D721Med (cell line): Measurements from ENCODE around the gene ANKRD16.

ENCODE experiments used
- DNase-seq: peaks from one replicate; pipeline ENCODE4 v3.0.0; 2011; ENCODE audit warnings: low spot score; ENCODE audit not compliant: insufficient read length
- FAIRE-seq: peaks from 2 replicates; lab custom pipeline; 2011; peaks lifted over from hg19 to GRCh38; lab: Jason Lieb, UNC
- TF ChIP-seq, protein P1 (sequence below): IDR thresholded peaks from 2 replicates; pipeline ENCODE4 v1.5.1; 2012; ENCODE audit warnings: mild to moderate bottlenecking, control low read depth; ENCODE audit not compliant: insufficient read depth; ENCODE audit errors: missing control alignments

Gene ANKRD16

DNA sequence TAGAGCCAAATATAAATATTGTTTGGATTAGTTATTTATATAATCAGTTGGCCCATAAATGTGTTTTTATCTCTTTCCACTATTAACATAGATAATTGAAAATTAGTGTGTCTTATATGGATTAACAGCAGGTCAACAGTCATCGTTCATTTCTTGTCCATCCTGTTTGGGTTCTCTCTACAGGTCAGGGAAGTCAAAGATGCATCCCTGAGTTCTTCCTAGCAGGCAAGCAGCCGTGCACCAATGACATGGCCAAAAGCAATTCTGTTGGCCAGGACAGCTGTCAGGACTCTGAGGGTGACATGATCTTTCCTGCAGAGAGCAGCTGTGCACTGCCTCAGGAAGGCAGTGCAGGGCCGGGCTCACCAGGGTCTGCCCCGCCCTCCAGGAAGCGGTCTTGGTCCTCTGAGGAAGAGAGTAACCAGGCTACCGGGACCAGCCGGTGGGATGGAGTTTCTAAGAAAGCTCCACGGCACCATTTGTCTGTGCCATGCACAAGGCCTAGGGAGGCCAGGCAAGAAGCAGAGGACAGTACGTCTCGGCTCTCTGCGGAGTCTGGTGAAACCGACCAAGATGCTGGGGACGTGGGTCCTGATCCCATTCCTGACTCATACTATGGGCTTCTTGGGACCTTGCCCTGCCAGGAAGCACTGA lies 16.3 kb upstream of the ANKRD16 start:
- FAIRE-seq (no peak), DNase-seq (no peak)
- TF ChIP-seq, protein P1, sequence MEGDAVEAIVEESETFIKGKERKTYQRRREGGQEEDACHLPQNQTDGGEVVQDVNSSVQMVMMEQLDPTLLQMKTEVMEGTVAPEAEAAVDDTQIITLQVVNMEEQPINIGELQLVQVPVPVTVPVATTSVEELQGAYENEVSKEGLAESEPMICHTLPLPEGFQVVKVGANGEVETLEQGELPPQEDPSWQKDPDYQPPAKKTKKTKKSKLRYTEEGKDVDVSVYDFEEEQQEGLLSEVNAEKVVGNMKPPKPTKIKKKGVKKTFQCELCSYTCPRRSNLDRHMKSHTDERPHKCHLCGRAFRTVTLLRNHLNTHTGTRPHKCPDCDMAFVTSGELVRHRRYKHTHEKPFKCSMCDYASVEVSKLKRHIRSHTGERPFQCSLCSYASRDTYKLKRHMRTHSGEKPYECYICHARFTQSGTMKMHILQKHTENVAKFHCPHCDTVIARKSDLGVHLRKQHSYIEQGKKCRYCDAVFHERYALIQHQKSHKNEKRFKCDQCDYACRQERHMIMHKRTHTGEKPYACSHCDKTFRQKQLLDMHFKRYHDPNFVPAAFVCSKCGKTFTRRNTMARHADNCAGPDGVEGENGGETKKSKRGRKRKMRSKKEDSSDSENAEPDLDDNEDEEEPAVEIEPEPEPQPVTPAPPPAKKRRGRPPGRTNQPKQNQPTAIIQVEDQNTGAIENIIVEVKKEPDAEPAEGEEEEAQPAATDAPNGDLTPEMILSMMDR, result no peak

DNA sequence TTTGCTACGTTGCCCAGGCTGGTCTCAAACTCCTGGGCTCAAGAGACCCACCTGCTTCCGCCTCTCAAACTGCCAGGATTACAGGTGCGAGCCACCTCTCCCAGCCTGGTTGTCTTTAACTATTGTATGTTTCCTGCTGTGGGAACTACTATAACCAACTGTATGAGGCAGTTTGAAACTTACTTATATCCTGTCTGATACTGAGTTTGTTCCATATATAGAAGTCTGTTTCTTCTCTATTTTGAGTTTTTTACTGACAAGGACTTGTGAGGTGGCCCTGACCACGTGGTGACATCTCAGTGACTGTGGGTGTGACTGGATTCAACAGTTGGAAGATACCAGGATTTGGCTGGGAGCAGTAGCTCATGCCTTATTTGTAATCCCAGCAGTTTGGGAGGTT lies 14.5 kb upstream of the ANKRD16 start:
- FAIRE-seq, result no peak

DNA sequence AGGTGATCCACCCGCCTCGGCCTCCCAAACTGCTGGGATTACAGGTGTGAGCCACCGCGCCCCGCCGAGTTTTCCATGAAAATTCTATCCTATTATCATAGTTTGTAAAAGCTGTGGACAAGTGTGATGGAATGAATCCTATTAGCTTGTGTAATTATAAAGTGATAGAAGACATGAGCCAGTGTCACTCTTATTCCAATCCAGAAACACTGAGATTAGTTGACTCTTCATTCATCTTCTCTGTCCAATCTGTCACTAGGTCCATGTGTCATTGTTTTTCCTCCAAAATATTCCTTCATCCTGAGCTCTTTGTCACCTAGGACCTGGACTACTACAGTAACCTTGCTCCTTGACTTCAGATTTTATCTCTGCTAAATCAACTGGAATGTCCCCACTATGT lies 13.9 kb upstream of the ANKRD16 start:
- DNase-seq, result no peak
- TF ChIP-seq, protein P1, result no peak
- FAIRE-seq, result no peak

More for the DNA sequence above, 14.5 kb upstream of the ANKRD16 start:
- TF ChIP-seq, protein P1, result no peak
- no peak for DNase-seq

DNA sequence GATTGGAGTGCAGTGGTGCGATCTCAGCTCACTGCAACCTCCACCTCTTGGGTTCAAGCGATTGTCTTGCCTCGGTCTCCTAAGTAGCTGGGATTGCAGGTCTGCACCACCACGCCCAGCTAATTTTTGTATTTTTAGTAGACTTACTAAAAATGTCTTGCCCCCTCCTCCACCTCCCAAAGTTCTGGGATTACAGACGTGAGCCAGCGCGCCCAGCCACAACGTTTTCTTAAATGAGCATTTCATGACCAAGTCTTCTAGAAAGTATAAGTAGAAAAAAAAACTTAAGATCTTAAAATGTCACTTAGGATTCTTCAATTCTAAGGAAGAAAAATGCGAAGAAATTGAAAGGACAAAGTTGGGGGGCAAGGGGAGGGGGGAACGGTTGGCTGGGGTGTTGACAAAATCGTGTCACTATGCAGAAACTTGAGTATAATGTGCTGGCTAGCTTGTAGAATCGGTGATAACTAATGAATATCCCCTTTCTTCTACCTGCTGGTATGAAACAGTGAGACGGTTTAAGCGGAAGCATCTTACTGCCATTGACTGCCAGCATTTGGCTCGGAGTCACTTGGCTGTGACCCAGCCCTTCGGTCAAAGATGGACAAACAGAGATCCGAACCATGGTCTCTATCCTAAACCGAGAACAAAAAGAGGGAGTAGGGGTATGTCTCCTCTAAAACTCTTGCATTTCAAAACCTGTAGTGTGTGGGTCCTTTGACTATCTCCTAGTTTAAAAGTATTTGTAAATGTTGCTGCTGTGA lies 13.0 kb upstream of the ANKRD16 start:
- TF ChIP-seq, protein P1, result no peak
- DNase-seq, result no peak
- no peak for FAIRE-seq

DNA sequence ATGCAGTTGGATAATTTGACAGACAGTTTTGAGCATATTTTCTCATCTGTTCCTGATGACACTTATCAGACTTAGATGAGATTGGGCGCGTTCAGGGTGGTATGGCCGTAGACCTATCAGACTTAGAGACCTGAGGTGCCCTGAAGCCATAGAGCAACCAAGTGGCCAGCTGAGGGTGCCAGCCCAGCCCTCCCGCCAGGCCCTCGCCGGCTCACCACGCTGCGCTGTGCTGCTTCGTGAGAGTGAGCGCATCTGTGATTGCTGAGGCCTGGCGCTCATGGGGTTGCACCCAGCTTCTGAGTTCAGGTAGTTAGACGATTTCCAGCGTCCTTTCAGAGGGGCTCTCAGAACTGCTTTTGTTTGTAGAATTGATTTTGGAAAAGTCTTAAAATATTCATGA lies 10.6 kb upstream of the ANKRD16 start:
- DNase-seq (no peak), FAIRE-seq (no peak)
- TF ChIP-seq, protein P1, result no peak

DNA sequence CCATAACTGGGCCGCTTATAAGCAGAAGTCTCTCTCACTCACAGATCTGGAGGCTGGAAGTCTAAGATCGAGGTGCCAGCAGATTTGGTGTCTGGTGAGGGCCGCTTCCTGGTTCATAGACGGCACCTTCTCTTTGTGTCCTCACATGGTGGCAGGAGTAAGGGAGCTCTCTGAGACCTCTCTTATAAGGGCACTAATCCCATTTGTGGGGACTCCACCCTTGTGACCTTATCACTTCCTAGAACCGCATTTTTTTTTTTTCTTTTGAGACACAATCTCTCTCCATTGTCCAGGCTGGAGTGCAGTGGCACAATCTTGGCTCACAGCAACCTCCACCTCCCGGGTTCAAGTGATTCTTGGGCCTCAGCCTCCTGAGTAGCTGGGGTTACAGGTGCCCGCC lies 8.5 kb upstream of the ANKRD16 start:
- DNase-seq (no peak), FAIRE-seq (no peak)
- TF ChIP-seq, protein P1, result no peak

DNA sequence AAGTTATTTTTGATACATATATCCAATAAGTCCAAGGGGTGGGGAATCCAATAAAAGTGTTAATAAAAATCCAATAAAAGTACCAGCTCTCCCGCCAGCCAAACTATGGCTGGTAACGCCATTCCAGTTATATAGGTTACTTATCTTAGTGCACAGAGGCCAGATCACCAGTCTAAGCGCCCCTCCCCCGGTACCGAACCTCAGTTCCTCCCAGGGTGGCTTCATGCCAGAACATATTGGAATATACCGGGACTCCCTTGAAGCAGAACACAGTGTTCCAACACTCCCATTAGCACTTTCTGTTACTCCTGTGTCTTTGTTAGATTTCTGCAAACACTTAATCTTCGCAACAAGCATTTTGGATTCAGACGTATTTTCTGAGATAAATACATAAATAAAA lies 7.8 kb upstream of the ANKRD16 start:
- FAIRE-seq (no peak), DNase-seq (no peak)
- TF ChIP-seq, protein P1, result no peak
